Skin of body (tissue), 2 donors: ENCODE data around the gene MBD3L5. TPM values are rescaled to one million over a fixed set of nuclear protein-coding genes. Genes with fewer than 3 reads are reported as not detected.
"Not testable (repeated sequence)": the region's sequence is repeated elsewhere in the genome, so short reads cannot be mapped to it uniquely, and the experiment has no call there.

Source experiments
- DNase-seq: peaks from one replicate; lab custom pipeline; 2025; lab: John Stamatoyannopoulos, UW
- total RNA-seq: library from RNA; depleted of rRNA; stranded (reverse); fragments of >200 nt; gene quantifications from one replicate; pipeline ENCODE4 v1.2.3, GENCODE V29; 2014

Gene MBD3L5
- total RNA-seq = not detected

GRCh38 chr19:7030278-7030677 is at the start of gene MBD3L5:
Gene MBD3L5, plus strand, starts transcription at chr19:7030578. Its CDS starts 34 bp downstream, at chr19:7030612.
- not testable (repeated sequence) for DNase-seq

DNA sequence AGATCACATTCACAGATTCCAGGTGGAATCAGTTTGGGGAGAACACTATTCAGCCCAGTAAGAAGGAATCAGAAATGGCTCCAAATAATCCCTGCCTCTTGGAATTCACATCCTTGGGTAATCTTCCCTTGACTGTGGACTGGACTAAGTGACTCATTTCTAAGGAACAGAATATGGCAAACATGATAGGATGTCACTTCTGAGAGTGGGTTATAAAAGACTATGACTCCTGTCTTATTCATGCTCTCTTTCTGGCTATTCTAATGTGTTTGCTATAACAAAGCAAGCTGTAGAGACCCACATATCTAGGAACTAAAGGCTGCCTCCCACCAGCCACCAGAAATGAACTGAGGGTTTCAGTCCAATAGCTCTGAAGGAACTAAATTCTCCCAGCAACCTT is 46.9 kb upstream of the MBD3L5 start:
- DNase-seq = no peak

DNA sequence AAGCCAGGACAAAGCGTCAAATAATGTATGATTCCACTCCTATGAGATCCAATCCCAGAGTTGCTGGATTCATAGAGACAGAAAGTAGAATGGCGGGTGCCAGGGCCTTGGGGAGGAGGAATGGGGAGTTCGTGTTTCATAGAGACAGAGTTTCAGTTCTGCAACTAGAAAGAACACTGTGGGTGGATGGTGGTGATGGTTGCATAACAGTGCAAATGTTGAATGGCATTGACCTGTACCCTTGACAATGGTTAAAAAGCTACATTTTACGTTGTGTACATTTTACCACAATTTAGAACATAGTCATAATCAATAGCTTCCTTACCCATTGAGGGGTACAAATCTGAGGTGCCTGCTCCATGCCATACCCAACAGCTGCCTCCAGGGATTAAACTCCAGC is 42.5 kb upstream of the MBD3L5 start:
- DNase-seq = no peak

GRCh38 chr19:6988257-6988656 is 42.1 kb upstream of the MBD3L5 start:
- DNase-seq = no peak

DNA sequence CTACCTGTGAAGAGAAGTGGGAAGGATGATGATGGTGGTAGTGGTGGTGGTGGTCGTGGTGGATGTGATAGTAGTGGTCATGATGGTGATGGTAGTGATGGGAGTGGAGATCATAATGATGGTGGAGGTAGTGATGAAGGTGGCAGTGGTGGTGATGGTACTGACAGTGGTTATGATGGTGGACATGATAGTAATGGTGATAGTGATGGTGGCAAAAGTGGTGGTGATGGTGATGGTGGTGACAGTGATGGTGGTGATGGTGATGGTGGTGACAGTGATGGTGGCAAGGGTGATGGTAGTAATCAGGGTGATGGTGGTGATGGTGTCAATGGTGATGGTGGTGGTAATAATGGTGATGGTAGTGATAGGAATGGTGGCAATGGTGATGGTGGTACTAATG is 35.3 kb upstream of the MBD3L5 start:
- no peak for DNase-seq

DNA sequence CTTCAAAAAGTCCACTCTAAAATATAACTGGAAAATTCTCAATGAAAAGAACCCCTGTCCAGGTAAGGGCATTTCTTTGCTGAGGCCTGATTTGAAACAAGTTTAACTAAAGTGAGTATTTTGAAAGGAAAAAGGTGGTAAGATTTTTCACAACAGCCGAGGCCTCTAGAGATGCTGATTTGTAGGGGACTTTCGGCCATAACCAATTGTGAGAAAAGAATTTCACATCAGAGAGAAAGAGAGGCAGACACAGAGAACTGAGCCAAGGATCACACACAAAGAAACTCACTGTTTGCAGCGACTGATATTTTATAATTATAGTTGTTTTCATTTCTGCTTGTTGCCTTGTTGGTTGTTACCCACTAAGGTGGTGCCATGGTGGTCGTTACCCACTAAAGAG is 33.6 kb upstream of the MBD3L5 start:
- no peak for DNase-seq

GRCh38 chr19:6997679-6998445 is 32.5 kb upstream of the MBD3L5 start:
- no peak for DNase-seq

DNA sequence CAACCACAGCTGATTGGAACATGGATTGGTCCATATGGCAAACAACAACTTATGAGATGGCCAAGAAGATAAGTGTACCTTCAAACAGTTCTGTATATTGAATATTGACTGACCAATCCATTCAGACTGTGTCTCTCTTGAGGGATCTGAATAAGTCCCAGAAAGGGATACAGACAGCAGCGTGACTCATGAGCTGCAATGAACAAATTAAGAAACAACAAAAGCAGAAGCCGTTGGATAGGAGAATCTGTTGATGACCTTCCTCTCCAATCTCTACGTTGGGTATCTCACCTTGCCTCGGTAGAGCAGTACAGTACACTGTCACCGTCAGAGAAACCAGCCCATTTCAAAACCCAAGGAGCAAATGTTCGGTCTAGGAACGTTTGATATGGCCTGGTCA is 30.4 kb upstream of the MBD3L5 start:
- DNase-seq = no peak

- DNase-seq = no peak
Observed at GRCh38 chr19:7000333-7000732, 30.0 kb upstream of the MBD3L5 start.

DNA sequence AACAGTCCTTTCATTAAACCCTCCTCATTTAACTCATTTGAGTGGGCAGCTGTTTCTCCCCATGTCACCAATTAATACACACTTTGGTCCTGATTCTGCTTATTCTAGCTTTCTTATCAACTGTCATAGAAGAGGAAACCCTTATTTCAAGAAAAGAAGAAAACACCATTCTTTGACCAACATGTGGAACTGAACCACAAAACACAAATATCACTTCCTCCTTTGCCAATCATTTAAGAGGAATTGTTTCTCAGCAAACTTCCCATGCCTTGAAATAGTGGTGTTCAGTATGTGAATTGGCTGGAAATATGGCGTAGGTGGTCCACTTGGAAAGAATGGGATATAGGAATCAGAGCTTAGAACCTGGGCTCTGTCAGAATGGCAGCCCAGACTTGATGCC is 29.6 kb upstream of the MBD3L5 start:
- DNase-seq = no peak

GRCh38 chr19:7004313-7004931 is 26.0 kb upstream of the MBD3L5 start:
- DNase-seq = no peak

DNA sequence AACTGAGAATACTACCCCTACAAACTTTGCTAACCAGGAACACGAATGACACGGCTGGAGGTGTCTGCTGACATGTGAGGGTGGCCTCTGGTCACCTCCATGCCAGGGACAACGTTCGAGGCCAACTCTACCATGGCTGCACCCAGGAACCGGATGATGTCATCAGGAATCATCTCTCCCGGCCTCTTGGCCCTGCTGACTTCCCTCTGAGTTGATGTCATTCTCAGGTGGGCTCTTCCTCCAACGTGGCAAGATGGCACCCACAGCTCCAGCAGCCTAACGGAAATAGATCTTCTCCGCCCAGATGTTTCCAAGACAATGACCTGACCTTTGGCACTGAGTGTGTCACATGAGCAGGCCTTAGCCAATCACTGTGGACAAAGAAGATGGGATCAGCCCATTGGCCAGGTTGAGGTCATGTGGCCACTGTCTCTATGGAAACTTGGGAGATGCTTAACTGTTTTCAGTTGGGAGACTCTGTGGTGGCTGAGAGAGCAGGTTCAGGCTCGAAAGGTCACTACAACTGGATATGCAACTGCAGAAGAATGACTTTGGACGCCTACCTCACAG is 24.2 kb upstream of the MBD3L5 start:
- DNase-seq = no peak

GRCh38 chr19:7007859-7008258 is 22.5 kb upstream of the MBD3L5 start:
- DNase-seq = no peak

DNA sequence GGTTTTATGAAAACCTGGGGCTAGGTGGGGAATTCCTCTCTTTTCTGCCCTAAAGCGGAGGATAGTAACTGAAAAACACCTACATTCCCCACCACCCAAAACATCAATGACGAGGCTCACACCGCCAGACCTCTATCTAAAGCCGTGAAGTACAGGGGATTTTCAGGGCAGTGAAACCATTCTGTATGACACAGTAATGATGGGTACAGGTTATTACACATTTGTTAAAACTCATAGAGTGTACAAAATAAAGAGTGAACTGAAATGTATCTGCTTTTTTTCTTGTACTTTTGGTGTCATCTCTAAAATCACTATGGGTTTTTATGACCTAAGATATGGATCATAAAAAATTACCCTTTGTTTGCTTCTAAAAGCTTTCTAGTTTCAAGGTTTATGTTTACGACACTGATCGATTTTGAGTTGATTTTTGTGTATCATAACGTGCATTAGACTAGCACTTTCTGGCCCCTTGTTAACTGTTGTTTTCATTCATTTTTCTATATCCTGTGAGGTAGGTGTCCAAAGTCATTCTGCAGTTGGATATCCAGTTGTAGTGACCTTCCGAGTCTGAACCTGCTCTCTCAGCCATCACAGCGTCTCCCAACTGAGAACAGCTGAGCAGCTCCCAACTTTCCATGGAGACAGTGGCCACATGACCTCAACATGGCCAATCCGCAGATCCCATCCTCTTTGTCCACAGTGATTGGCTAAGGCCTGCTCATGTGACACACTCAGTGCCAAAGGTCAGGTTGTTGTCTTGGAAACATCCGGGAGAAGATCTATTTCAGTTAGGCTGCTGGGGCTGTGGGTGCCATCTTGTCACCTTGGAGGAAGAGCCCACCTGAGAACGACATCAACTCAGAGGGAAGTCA is 19.4 kb upstream of the MBD3L5 start:
- DNase-seq = no peak

DNA sequence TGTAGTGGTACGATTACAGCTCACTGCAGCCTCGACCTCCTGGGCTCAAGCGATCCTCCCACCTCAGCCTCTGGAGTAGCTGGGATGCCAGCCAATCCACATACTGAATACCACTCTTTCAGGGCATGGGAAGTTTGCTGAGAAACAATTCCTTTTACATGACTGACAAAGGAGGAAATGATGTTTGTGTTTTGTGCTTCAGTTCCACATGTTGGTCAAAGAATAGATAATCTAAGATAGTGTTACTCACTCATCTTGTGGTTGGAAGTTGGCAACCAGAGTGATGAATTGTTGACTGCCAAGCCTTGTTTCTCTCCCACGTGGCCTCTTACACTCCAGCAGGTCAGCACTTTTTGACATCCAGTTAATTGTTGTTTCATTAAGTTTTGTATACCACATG is 16.7 kb upstream of the MBD3L5 start:
- no peak for DNase-seq

GRCh38 chr19:7018828-7019227 is 11.6 kb upstream of the MBD3L5 start:
- no peak for DNase-seq

- not testable (repeated sequence) for DNase-seq
Observed at GRCh38 chr19:7021331-7021730, 9.0 kb upstream of the MBD3L5 start, which contains the start of gene MBD3L2B. Gene MBD3L2B, minus strand, starts transcription at chr19:7021431. Its CDS starts 34 bp downstream, at chr19:7021397.

GRCh38 chr19:7028790-7029189 is 1.6 kb upstream of the MBD3L5 start:
- DNase-seq = not testable (repeated sequence)

DNA sequence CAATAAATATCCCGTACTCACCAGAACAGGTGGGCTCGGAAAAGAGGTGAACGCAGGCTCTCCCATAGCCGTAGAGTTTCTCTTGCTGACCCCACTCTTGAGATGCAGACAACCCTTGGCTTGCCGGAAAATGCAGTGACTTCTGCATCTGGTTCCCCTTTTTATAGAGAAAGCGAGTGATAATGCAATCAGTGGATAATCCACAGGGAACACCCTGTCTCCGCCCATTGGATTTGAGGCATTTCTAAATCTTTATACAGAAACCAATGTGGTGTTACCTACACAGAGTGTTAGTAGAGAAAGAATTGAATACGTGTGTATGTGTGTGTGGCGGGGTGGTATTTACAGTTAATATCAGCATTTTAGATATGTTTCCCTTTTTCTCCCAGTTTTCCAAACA is 9.7 kb downstream of the MBD3L5 start, which contains the start of gene MBD3L4:
Gene MBD3L4, minus strand, starts transcription at position 101 of the 400 bp plus-strand sequence. Its CDS starts 35 bp downstream, at position 66.
- DNase-seq = not testable (repeated sequence)

DNA sequence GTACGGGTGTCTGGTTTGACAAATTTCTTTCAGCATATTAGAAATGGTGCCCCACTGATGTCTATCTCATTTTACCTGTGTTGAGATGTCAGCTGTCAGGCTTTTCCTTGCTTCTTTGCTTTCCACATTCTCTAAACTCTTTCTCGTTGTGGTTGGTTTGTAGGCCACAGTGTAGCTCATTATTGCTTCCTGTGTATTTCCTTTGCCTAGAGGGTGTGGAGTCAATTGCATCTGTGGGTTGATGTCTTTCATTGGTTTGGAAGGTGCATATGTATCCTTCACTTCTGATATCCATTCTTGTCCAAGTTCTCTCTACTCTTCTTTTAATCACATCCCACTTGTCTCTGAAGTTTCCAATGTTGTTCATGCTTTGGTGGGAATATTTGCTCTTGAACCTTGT is 11.2 kb downstream of the MBD3L5 start:
- DNase-seq = not testable (repeated sequence)

- not testable (repeated sequence) for DNase-seq
Observed at GRCh38 chr19:7049021-7049420, 18.6 kb downstream of the MBD3L5 start, which contains the start of gene MBD3L2. Gene MBD3L2, plus strand, starts transcription at chr19:7049321. Its CDS starts 53 bp downstream, at chr19:7049374.
